ENCODE data around the gene ZNF516. TPM values are rescaled to one million over a fixed set of nuclear protein-coding genes. Genes with fewer than 3 reads are reported as not detected.
A peak's percentile ranks its signal among the peaks of the same experiment; 100 is the strongest.

Gene ZNF516
- total RNA-seq, 6 donors from 2014 or later: 21.9 to 44.3 (median 36.5) TPM

DNA sequence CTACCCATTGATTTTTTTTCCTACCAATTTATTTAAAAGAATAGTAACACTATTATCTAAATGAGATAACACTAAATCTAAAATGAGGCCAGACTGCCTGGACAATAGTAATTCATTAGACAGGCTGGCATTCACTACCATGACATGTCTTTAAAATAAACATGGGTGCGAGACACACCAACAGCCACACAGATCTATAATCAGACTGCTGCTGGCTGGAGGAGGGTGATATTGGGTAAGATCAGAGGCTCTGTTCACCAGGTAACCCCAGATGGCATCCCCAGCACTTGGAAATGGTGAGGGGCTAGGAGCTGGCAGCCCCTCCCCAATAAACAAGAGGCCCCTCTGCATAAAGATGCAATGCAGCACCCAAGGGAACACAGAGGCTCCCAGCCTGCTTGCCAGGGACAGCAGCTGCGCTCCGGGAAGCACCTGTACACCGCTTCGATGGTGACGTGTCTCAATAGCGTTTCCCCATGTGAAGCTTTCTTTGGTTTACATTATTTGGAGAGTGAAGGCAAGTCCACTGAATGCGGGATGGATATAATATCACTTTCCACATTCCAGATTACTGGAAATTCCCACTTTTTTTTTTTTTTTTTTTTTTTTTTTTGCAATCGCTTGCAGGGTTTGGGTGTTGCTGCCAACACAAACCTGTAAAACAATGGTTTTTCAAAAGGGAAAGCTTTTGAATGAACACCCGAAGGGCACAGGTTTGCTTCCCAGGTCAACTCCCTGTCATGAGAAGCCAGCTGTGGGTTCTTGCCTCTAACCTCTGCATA is 159.0 kb downstream of the ZNF516 start:
- Histone ChIP-seq H3K9me3 (peaks cover 0 to 9% (median 2%) of the 10 kb centered on the region in 4 donors), H3K36me3 (no peaks in the 10 kb centered on the region), H3K27me3 (no peaks in the 10 kb centered on the region), H3K27ac (no peak overlapping the region), H3K4me3 (no peak overlapping the region), H3K4me1 (no peaks in the 10 kb centered on the region)
- peak in 1 of 2 donors; percentile 24 for DNase-seq
- WGBS, 2 donors: 93 to 95% methylated on average over 10 of the region's 10 CpGs
- TF ChIP-seq POLR2A (IDR thresholded peaks at IDR 0.05): no peak
- no peak for TF ChIP-seq POLR2AphosphoS5 (IDR thresholded peaks at IDR 0.05)
- no peak for TF ChIP-seq EP300 (IDR thresholded peaks at IDR 0.05)
- ATAC-seq (ENCODE audit: low FRiP score in 2 of 2): no peak

DNA sequence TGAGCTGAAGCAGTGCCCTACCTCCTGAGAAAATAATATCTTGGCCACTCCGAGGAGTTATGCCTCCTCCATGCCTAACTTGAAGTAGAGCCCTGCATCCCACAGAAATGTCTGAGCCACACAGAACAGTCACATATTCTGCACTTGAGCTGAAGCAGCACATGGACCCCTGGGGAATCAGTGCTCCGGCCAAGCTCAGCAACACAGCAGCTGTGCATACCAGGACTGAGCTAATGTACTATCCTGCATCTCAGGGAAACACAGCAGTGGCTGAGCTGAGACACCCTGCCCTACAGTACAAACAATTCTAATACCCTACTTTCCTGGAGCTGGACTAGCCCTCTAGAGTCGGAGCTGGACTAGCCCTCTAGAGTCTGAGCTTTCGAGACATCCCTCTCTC is 166.9 kb downstream of the ZNF516 start:
- ATAC-seq (ENCODE audit: low FRiP score in 2 of 2): no peak
- WGBS, 2 donors: 73 to 89% methylated on average over 4 of the region's 4 CpGs
- no peak overlapping the region for H3K4me3 ChIP-seq
- H3K27ac ChIP-seq: no peak overlapping the region
- H3K27me3 ChIP-seq: no peaks in the 10 kb centered on the region
- H3K4me1 ChIP-seq: no peaks in the 10 kb centered on the region
- peaks cover 0 to 20% (median 11%) of the 10 kb centered on the region in 4 donors for H3K9me3 ChIP-seq
- TF ChIP-seq POLR2AphosphoS5 (IDR thresholded peaks at IDR 0.05) (no peak), CTCF (IDR thresholded peaks at IDR 0.05) (no peak), EP300 (IDR thresholded peaks at IDR 0.05) (no peak), POLR2A (IDR thresholded peaks at IDR 0.05) (no peak)
- H3K36me3 ChIP-seq: no peaks in the 10 kb centered on the region
- no peak for DNase-seq

DNA sequence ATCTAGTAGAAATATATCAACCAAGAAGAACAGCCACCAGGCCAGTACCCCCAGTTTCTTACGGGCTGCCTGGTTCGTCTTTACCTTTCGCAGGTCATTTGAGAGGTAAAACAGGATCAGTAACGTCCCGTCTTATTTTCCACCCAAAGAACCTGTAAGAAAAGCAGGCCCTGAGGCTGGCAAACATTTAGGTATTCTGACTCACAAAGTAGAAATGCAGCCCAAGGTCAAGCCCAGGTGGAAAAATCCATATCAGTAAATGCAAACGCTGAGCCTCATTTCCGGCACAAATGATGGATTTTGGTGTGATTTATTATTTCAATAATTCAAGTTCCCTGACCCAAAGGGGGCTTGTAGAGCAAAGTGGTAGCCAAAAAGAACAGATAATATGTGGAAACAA is 171.2 kb downstream of the ZNF516 start:
- Histone ChIP-seq H3K27ac (no peak overlapping the region), H3K4me3 (no peak overlapping the region), H3K27me3 (no peaks in the 10 kb centered on the region), H3K9me3 (peaks cover 0 to 4% (median 0%) of the 10 kb centered on the region in 4 donors), H3K36me3 (no peaks in the 10 kb centered on the region), H3K4me1 (no peaks in the 10 kb centered on the region)
- 85 to 93% methylated on average over 7 of the region's 7 CpGs for WGBS, 2 donors
- no peak for DNase-seq
- no peak for TF ChIP-seq POLR2AphosphoS5 (IDR thresholded peaks at IDR 0.05)
- no peak for TF ChIP-seq CTCF (IDR thresholded peaks at IDR 0.05)
- TF ChIP-seq POLR2A (IDR thresholded peaks at IDR 0.05): no peak
- TF ChIP-seq EP300 (IDR thresholded peaks at IDR 0.05): no peak
- no peak for ATAC-seq (ENCODE audit: low FRiP score in 2 of 2)

DNA sequence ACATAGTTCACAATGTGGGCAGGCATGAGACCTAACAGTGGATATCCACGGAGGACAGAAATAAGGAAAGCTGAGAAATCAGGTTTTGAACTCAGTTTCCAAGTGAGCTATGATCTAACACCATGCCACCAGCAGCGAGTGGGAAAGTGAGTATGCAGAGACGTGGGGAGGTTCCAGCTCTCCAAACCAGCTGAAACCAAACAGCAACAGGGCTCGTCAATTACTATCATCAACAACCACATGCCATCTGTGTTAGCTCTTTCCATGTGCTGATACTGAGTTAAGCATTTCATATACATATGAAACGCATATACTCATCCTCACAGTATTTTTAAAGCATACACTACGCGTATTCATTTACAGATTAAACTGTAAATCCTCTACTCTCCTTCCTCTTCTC is 172.4 kb downstream of the ZNF516 start:
- TF ChIP-seq CTCF (IDR thresholded peaks at IDR 0.05): no peak
- TF ChIP-seq EP300 (IDR thresholded peaks at IDR 0.05): no peak
- TF ChIP-seq POLR2AphosphoS5 (IDR thresholded peaks at IDR 0.05): no peak
- TF ChIP-seq POLR2A (IDR thresholded peaks at IDR 0.05): no peak
- H3K4me3 ChIP-seq: no peak overlapping the region
- DNase-seq: no peak
- 84 to 93% methylated on average over 7 of the region's 7 CpGs for WGBS, 2 donors
- H3K27ac ChIP-seq: no peak overlapping the region
- H3K27me3 ChIP-seq: no peaks in the 10 kb centered on the region
- ATAC-seq (ENCODE audit: low FRiP score in 2 of 2): no peak
- H3K9me3 ChIP-seq: no peaks in the 10 kb centered on the region
- no peaks in the 10 kb centered on the region for H3K36me3 ChIP-seq
- no peaks in the 10 kb centered on the region for H3K4me1 ChIP-seq

DNA sequence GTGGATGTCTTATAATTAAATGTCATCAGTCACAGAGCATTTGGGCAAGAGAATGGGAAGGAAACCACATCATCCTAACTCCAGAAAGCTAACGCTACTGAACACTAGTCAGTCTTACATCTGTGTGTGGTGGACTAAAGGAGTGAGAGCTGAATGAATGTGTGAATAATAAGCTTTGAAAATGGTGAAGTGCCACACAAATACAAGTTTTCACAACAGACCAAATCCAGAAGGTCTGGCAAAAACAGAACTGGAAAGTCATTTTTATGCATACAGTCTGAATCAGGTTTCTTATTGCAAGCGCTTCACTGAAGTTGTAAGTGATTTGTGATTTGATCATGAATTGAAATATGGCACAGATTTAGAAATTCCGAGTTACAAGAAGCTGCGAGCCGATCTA is 175.7 kb downstream of the ZNF516 start:
- TF ChIP-seq CTCF (IDR thresholded peaks at IDR 0.05): no peak
- WGBS, 2 donors: 84 to 90% methylated on average over 5 of the region's 5 CpGs

More for the DNA sequence above, 175.7 kb downstream of the ZNF516 start:
- H3K27ac ChIP-seq: no peak overlapping the region
- DNase-seq (no peak), ATAC-seq (ENCODE audit: low FRiP score in 2 of 2) (no peak)
- no peaks in the 10 kb centered on the region for H3K36me3 ChIP-seq
- no peaks in the 10 kb centered on the region for H3K27me3 ChIP-seq
- no peaks in the 10 kb centered on the region for H3K4me1 ChIP-seq
- no peak overlapping the region for H3K4me3 ChIP-seq
- no peaks in the 10 kb centered on the region for H3K9me3 ChIP-seq
